Raji (cell line): ENCODE data around the gene CADPS.
A peak's percentile ranks its signal among the peaks of the same experiment; 100 is the strongest.

Source experiments
- POLR2A ChIP-seq: IDR thresholded peaks from 2 replicates; pipeline ENCODE4 v1.6.1; 2011; ENCODE audit warnings: low read depth, low read length, control low read depth; ENCODE audit not compliant: insufficient read depth

Gene CADPS

DNA sequence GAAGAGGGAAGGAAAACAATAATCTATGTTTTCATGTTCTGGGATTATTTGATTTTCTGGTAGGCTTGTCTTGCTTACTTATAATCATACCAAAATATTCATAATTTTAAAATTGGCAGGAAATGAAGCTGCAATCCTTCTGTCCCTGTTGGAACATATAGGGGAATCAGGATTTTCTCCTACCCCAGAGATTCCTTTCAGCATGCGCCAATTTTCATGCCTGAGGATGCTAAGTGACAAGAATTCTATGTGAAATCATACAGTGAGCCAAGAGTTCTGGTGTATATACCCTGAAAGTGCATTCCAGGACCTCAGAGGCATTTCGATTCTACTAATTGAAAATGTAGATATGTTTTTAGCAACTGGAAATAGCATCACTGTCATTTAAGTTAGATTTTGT is 9.9 kb upstream of the CADPS start:
- no peak for TF ChIP-seq POLR2A

DNA sequence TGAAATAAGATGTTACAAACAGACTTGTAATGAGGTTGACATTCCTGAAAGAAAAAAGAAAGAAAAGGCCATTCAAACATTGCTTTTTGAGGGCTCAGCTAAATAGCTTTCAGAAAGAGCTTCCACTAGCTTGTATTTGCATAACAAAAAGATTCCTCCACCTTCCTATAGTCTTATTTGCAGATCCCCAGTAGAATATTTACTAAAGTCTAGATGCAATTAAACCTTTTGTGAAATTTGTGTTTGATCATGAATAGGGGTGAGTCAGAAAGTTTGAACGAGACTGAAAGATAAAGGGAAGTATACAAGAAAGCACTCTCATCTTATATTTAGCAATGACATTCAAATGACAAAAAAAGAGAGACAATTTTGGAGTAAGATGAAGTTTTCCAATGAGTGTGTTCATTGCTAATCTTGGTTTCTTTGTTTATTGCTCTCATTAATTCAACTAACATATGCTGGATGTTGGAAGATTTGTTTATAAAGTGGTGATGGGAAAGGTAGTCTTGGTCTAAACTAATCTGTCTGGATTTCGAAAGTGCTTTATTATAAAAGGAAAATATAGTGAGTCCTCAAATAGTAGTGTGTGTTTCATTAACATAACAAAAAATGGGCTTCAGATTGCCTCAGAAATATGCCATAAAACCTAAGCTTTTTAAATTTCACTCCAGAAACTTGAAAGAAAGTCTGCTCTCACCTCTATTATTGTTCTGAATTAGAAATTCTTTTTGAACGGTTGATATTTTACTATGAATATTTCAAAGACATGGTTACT is 9.1 kb upstream of the CADPS start:
- no peak for TF ChIP-seq POLR2A

DNA sequence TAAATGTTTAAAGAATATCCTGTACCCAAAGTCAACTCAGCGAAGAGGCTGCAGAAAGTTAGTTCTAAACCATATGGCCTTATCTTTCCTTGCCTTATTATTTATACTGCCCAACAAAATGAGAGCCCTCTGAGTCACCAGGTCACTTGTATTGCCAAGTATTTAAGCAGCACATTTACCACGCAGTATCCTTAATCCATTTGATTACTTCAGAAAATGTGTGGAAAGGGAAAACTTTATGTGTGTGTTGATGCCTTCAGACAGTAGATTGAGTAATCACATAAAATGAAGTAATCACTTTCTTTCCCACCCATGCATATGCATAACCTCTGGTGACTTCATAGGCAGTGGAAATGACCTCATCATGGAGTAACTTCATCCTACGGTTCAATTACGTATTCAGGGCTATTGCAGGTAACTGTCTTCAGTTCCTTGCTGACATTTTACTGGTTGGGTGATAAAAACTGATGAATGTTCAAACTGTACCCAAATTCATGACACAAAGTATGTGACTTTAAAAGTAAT is 7.5 kb upstream of the CADPS start:
- no peak for TF ChIP-seq POLR2A

GRCh38 chr3:62876064-62876463 is 848 bp upstream of the CADPS start:
- TF ChIP-seq POLR2A = peak; percentile 8; the same call in 1 of the 2 replicates

DNA sequence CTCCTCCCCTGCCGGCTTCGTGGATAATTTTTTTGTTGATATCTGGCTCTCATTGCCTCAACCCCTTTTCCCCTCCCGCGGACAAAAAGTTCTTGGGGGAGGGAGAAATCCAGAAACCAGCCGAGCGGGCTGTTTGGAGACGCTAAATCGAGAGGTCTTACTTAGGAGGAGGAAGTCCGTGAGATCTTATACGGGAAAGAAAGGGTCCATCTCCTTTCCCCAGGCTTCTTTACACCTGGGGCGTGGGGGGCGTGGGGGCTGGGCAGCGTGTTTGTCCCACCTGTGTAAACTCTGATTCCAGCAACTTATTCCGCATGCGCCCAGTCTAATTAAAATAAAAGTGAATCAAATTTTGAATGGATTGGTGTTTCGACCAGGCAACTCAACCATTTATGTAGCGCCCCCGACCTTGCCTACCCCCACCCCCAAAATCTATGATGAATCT is 364 bp upstream of the CADPS start:
- no peak for TF ChIP-seq POLR2A

DNA sequence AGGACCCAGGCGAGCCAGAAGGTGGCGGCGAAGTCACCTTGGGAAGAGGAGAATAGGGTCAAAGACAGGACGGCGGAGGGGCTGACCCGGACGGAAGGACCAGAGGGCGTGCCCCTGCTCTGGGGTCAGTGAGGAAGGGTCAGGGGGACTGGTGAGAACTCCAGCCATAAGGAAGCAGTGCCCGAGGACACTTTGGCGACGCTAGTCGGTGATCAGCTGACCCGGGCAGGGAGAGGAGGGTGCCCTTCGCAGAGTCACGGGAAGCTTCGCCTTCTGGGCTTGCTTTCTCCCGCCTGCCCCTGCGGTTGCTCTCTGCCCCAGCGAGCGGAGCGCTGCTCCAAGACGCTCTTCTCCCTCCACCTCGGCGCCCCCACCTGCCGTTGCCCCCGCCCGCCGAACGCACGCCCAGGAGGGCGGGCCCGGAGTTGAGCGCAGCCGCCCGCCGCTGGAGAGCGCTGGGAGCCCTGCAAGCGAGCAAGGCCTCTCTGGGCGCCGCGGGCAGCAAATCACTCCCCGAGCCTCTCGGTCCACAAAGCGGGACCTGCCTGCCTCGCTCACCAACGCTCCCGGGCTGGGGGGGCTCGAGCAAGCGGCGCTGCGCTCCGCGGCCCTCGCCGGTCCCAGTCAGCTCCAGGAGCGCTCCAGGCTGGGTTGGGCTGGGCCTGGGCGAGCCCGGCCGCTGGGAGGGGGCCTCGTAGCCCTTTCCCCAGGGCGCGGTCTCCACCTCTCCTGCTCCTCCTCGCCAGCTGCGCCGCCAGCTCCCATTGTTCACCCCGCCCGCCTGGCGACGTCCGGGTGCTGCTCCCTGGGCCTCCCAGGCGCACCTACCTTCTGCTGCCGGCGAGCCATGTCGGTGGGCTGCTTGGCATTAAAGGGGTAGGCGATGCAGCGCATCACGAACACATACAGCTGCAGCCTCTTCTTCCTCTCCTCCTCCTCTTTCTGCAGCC is 1.2 kb downstream of the CADPS start:
- TF ChIP-seq POLR2A = peak; percentile 62

DNA sequence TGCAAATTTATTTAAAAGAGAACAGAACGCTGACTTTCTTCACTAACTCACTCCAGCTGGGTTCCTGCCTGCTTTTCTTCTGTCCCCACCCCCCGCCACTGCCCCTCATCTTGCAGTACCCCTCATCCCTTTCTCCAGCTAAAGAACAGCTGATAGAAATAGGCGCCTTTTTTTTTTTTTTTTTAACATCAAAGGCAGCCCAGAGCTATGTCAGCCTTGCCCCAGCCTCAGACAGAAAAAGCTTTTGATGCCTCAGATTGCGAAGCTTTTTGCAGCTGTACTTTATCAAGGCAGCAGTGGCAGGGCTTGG is 1.8 kb downstream of the CADPS start:
- TF ChIP-seq POLR2A = no peak; the same call in 1 of the 2 replicates

- TF ChIP-seq POLR2A = no peak
These were observed 2.9 kb downstream of the CADPS start for GRCh38 chr3:62872318-62872717.

GRCh38 chr3:62870321-62870720 is 4.9 kb downstream of the CADPS start:
- no peak for TF ChIP-seq POLR2A

DNA sequence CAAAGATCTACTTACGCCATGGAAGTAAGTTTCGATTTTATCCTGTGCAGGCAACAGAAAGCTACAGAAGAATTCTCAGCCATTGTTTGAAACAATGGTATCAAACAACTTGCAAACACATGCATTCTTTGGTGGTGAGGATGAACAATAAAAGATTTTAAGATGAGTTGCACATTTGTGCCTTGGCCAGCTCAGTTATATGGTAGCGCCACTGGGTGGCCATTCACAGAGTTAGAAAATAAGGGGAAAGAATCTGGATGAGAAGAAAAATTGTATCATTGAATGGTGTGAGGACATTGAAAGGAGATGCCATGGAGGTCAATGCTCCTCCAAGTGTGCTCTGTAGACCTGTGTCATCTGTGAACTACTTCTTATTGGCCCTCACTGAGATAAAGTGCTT is 11.6 kb downstream of the CADPS start:
- TF ChIP-seq POLR2A = no peak

DNA sequence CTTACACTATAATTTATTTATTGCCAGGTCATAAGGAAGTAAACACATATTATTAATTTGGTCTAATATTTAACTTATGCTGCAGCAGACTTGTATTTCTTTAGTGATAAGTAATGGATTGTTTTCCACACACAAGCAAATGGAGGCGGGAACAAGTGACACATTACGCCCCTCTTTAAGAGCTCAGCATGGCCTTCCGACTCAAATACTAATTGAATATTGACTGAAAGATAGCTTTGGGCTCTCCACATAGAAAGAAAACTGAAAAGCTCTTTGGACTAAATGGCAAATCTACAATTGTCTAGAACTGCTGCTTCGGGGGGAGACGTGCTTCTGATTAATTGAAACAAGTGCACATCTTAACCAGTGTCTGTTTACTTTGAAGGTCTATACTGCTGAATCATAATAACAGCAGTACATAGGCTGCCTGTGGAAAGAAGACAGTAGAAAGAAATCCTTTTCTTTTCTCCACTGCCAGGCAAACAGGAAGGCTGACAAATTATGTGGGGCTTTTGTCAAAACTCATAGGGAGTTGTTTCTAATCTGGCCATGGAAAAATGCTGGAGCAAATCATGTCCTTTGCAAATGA is 15.9 kb downstream of the CADPS start:
- no peak for TF ChIP-seq POLR2A

DNA sequence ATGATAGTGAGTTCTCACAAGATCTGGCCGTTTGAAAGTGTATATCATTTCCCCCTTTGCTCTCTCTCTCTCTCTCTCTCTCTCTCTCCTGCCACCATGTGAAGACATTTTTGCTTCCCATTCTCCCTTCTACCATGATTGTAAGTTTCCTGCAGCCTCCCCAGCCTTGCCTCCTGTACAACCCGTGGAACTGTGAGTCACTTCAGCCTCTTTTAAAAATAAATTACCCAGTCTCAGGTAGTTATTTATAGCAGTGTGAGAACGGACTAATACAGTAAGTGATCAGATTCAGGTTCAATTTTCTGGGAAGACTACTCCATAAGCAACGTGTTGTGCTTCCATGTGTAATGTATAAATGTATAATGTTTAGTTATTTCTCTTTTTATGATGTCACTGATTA is 29.2 kb downstream of the CADPS start:
- TF ChIP-seq POLR2A = no peak

- TF ChIP-seq POLR2A = no peak
These were observed 31.7 kb downstream of the CADPS start for GRCh38 chr3:62843508-62843907.

GRCh38 chr3:62839748-62840147 is 35.5 kb downstream of the CADPS start:
- TF ChIP-seq POLR2A = no peak

- no peak for TF ChIP-seq POLR2A
These were observed 38.0 kb downstream of the CADPS start for GRCh38 chr3:62837145-62837787.
